ENCODE data around the gene SUMO3. TPM values are rescaled to one million over a fixed set of nuclear protein-coding genes. Genes with fewer than 3 reads are reported as not detected.

The SUMO3 gene
- total RNA-seq, 4 donors from 2014 or later: 18.3 to 56.7 (median 38.1) TPM

GRCh38 chr21:44760376-44760775, 57.5 kb downstream of the SUMO3 start:
- Histone ChIP-seq H3K9me3 (no peaks in the 10 kb centered on the region), H3K27me3 (no peaks in the 10 kb centered on the region), H3K4me1 (peaks cover 0 to 11% (median 4%) of the 10 kb centered on the region in 4 donors), H3K4me3 (no peak overlapping the region), H3K36me3 (no peaks in the 10 kb centered on the region), H3K27ac (no peak overlapping the region)
- in situ Hi-C loops (cut with MboI; ENCODE audit: low pct_ligation_motif_present in 1 of 4, low pct_unique_long_range_greater_than_20kb in 1 of 4, low sequenced_read_pairs in 3 of 4): no loop called here
- intact Hi-C loops (cut with DNase I; ENCODE audit: low total_unique reads): no loop called here
- no peak for DNase-seq
- WGBS, 2 donors (ENCODE audit: low coverage in 1 of 2): 87 to 88% methylated on average over 4 to 9 of the region's 9 CpGs
- no peak for TF ChIP-seq POLR2AphosphoS5 (IDR thresholded peaks at IDR 0.05)
- TF ChIP-seq EP300 (IDR thresholded peaks at IDR 0.05; ENCODE audit: low read depth): no peak

GRCh38 chr21:44759628-44760285, 58.1 kb downstream of the SUMO3 start:
- H3K27ac ChIP-seq: no peak overlapping the region
- no peaks in the 10 kb centered on the region for H3K27me3 ChIP-seq
- in situ Hi-C loops (cut with MboI; ENCODE audit: low pct_ligation_motif_present in 1 of 4, low pct_unique_long_range_greater_than_20kb in 1 of 4, low sequenced_read_pairs in 3 of 4) (no loop called here), intact Hi-C loops (cut with DNase I; ENCODE audit: low total_unique reads) (no loop called here)
- DNase-seq: no peak
- 89 to 100% methylated on average over 1 to 22 of the region's 22 CpGs for WGBS, 2 donors (ENCODE audit: low coverage in 1 of 2)
- no peak overlapping the region for H3K4me3 ChIP-seq
- H3K4me1 ChIP-seq: peaks cover 0 to 11% (median 4%) of the 10 kb centered on the region in 4 donors
- H3K36me3 ChIP-seq: no peaks in the 10 kb centered on the region
- no peaks in the 10 kb centered on the region for H3K9me3 ChIP-seq
- TF ChIP-seq EP300 (IDR thresholded peaks at IDR 0.05; ENCODE audit: low read depth) (no peak), POLR2A (IDR thresholded peaks at IDR 0.05) (no peak), POLR2AphosphoS5 (IDR thresholded peaks at IDR 0.05) (no peak), CTCF (IDR thresholded peaks at IDR 0.05) (no peak)

GRCh38 chr21:44758781-44759627, 58.9 kb downstream of the SUMO3 start:
- no peaks in the 10 kb centered on the region for H3K9me3 ChIP-seq
- H3K27ac ChIP-seq: no peak overlapping the region
- H3K4me3 ChIP-seq: no peak overlapping the region
- intact Hi-C loops (cut with DNase I; ENCODE audit: low total_unique reads) (no loop called here), in situ Hi-C loops (cut with MboI; ENCODE audit: low pct_ligation_motif_present in 1 of 4, low pct_unique_long_range_greater_than_20kb in 1 of 4, low sequenced_read_pairs in 3 of 4) (no loop called here)
- 69% methylated on average over 24 of the region's 26 CpGs; no CpG with 5 or more reads in 1 of the 2 donors for WGBS, 2 donors (ENCODE audit: low coverage in 1 of 2)
- H3K27me3 ChIP-seq: no peaks in the 10 kb centered on the region
- DNase-seq: no peak
- H3K36me3 ChIP-seq: no peaks in the 10 kb centered on the region
- TF ChIP-seq EP300 (IDR thresholded peaks at IDR 0.05; ENCODE audit: low read depth): no peak
- no peak for TF ChIP-seq POLR2A (IDR thresholded peaks at IDR 0.05)
- no peak for TF ChIP-seq CTCF (IDR thresholded peaks at IDR 0.05)
- no peak for TF ChIP-seq POLR2AphosphoS5 (IDR thresholded peaks at IDR 0.05)
- peaks cover 0 to 11% (median 4%) of the 10 kb centered on the region in 4 donors for H3K4me1 ChIP-seq

GRCh38 chr21:44758141-44758561, 59.7 kb downstream of the SUMO3 start:
- DNase-seq: no peak
- TF ChIP-seq CTCF (IDR thresholded peaks at IDR 0.05): no peak
- TF ChIP-seq EP300 (IDR thresholded peaks at IDR 0.05; ENCODE audit: low read depth): no peak
- no peak for TF ChIP-seq POLR2AphosphoS5 (IDR thresholded peaks at IDR 0.05)
- TF ChIP-seq POLR2A (IDR thresholded peaks at IDR 0.05): no peak

More at GRCh38 chr21:44758141-44758561, 59.7 kb downstream of the SUMO3 start:
- H3K4me1 ChIP-seq: peaks cover 0 to 9% (median 4%) of the 10 kb centered on the region in 4 donors
- 87% methylated on average over 8 of the region's 8 CpGs; no CpG with 5 or more reads in 1 of the 2 donors for WGBS, 2 donors (ENCODE audit: low coverage in 1 of 2)
- in situ Hi-C loops (cut with MboI; ENCODE audit: low pct_ligation_motif_present in 1 of 4, low pct_unique_long_range_greater_than_20kb in 1 of 4, low sequenced_read_pairs in 3 of 4): no loop called here
- no peaks in the 10 kb centered on the region for H3K27me3 ChIP-seq
- no peaks in the 10 kb centered on the region for H3K36me3 ChIP-seq
- intact Hi-C loops (cut with DNase I; ENCODE audit: low total_unique reads): no loop called here
- H3K27ac ChIP-seq: no peak overlapping the region
- H3K4me3 ChIP-seq: no peak overlapping the region
- no peaks in the 10 kb centered on the region for H3K9me3 ChIP-seq
